EL (cell line): ENCODE measurements around the gene GPRIN2.
"Not testable (repeated sequence)": the region's sequence is repeated elsewhere in the genome, so short reads cannot be mapped to it uniquely, and the experiment has no call there.

ENCODE experiments used
- DNase-seq: peaks from one replicate; pipeline ENCODE4 v3.0.0-alpha.2; 2016

The GPRIN2 gene

DNA sequence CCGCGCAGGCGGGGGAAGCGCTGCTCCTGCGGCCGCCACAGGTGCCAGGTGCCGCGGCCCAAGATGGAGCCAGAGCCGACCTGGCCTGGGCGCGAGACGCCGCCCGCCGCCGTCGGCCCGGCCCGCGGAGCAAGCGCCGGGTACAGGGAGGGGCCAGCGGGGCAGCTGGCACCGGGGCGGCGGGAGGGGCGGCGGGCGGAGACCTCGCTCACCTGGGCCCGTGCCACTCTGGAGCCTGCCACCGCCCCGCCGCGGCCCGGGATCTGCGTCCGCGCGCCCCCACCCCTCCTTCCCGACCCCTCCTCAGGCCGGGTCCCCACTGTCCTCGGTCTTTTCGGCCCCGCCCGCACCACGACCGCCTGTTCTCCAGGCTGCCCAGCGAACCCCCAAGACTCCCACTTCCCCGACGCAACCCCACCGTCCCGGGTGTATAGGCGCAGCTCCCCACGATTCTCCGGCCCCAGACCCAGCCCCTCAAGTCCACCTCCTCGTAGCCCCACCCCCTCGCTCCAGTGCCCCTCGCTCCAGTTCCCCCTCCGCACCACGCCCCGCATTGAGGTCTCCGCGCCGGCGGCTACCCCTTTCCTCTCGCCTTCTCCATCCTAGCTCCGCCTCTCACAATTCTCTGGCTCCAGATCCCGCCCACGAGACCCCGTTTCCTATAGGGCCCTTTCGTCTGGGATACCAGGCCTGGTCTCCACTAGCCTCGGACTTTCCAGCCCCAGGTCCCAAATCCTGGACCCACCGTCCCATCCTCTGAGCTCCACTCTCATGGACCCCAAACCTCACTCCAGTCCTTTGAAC is at the start of gene GPRIN2:
TSS of gene GPRIN2 (minus strand) at position 144 of the 804 bp plus-strand sequence. CDS start 5,922 bp downstream, outside the sequence.
- no peak for DNase-seq

DNA sequence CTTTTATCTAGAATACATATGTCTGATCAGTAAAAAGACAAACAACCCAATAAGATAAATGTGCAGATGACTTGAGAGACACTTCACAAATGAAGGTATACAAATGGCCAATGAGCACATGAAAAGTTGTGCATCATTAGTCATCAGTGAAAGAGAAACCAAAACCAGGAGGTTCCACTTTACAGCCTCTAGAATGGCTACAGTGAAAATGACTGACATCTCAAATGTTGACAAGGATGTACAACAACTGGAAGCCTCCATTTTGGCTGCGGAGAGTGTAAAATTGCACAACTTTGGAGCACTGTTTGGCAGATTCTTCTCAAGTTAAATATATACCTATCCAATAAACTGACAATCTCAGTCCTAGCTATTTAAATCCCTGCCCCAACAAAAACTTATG is 44.1 kb upstream of the GPRIN2 start:
- not testable (repeated sequence) for DNase-seq

DNA sequence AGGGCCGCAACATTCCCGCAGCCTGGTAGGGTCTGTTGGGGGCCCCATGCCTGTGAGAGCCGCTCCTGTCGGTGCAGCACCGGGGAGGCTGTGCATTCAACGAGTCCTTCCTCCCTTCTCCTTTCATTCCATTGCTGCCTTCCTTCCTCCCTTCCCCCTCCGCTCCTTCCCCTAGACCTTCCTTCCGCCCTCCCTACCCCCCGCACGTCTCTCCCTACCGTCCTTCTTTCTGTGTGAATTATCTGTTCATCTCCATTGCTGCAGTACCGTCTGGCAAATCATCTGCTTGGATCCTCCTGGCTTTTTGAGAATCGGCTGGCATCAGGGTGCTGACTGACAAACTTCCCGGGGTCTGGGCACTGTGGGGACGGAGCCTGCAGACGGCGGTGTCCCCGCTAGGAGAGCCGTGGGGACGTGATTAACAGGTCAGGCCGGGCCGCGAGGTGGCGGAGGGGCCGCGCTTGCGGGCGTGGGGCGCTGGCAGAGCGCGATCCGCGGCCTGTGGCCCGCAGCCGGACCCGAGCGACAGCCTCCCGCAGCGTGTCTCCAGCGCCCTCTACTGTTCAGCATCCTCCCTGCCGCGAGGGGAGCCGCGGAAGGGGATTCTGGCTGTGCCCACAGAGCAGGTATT is 41.3 kb upstream of the GPRIN2 start:
- peak; percentile 3 for DNase-seq

DNA sequence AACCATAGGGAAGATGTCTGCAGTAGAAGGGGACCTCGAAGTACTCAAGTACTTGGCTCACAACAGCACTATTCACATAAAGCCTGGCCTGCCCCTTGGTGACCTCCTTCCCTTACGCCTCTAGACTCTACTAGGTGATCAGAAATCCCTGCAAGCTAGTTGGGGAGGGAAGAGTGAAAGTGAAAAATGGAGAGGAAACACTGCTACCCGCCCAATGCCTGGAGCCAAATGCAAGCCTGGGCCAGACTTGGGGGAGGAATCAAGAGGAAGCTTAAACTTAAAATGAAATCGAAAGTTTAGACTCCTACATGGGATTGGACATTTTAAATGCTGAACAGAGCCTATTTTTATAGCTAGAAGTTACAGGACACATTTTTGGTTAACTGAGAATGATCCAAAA is 40.1 kb upstream of the GPRIN2 start:
- not testable (repeated sequence) for DNase-seq

DNA sequence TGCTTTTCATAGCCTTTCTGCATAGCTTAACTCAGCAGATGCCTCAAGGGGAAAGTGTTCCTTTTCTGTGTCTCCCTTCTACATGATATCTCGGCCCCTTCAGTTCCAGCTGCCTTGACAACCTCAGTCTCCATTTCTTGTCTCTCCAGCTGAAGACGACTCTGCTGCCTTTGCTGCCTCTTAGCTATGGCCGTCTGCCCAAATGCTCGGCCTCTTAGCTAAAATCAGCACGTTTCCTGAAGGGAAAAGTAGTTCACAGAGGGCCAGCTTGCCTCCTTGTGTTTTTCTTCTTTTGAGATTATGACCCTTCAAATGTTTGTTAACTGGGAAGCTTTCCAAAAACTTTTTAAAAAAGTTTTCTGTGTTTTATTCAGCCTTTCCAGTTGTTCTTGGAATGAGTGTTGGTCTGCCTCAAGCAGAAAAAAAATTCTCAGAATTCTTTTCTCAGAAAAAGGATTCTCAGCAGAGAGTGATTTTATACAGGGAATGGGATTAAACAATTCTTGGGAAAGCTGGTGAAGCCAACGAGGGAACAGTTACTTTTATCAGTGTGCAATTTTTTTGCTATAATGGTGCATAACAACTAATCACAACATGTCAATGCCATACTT is 38.1 kb upstream of the GPRIN2 start:
- not testable (repeated sequence) for DNase-seq

DNA sequence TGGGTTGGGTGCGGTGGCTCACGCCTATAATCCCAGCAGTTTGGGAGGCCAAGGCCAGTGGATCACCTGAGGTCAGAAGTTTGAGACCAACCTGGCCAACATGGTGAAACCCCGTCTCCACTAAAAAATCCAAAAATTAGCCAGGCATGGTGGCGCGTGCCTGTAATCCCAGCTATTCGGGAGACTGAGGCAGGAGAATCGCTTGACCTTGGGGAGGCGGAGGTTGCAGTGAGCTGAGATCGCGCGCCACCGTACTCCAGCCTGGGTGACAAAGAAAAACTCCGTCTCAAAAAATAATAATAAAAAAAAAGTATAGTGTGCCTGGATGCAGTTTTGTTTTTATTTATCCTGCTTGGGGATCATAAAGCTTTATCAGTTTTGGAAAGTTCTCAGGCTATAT is 36.8 kb upstream of the GPRIN2 start:
- not testable (repeated sequence) for DNase-seq

DNA sequence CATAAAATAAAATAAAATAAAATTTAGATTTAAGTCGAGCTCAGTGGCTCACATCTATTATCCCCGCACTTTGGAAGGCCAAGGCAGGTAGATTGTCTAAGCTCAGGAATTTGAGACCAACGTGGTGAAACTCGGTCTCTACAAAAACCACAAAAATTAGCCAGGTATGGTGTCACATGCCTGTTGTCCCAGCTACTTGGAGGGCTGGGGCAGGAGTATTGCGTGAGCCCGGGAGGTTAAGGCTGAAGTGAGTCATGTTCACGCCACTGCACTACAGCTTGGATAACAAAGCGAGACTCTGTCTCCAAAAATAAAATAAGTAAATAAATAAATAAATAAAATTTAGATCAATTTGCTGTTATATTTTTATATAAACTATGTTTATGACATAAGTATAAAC is 34.6 kb upstream of the GPRIN2 start:
- not testable (repeated sequence) for DNase-seq

DNA sequence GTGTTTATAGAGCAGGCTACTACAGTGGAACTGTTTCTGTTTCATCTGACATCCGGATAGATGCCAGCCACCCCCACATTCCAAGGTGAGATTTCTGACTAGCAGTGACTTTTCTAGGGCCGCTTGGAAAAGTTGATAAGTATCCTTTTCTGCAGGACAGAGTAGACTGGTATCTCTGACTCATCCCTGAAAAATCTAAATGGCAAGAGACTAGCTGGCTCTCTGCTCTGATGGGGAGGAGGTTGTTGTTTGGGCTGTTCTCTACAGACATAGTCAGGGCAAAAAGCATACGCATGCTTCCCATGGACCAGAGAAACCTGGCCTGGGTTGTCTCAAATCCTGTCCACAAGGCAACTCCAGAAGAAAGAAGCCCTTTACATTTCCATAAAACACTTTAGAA is 33.1 kb upstream of the GPRIN2 start:
- DNase-seq = not testable (repeated sequence)

DNA sequence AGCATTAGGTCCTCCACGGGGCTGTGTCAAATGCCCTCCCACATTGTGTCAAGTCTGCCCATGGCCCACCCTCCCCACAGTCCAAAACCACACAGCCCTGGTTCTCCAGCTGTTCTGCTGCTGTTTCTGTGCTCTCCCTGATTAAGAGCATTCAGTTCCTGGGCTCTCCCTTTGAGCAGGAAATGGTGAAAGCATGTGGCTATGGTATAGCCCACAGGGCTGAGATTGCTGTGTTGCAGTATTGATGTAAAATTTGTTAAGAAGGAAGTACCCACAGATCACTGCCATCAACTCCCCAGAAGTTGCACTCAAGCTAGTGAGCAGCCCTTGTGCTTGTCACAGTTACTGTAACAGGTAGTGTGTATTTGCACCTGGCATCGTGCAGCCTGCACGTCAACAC is 31.8 kb upstream of the GPRIN2 start:
- DNase-seq = not testable (repeated sequence)

DNA sequence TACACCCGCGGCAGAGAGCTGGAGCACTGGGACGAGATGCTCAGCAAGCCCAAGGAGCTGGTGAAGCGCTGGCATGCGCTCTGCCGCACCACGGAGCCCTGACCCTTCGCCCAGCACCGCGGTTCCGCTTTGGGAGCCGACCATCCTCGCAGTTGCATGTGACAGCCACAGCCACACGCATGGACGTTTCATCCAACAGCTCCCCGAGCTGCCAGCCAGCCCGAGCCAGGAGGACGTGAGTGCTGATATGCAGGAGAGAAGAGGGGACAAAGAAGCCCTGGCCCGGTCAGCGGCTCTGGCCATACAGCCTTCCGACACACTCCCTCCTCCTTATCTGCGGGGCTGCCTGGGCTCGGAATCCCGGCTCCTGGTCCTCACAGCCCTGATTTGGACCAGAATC is 31.1 kb upstream of the GPRIN2 start:
- DNase-seq = not testable (repeated sequence)

DNA sequence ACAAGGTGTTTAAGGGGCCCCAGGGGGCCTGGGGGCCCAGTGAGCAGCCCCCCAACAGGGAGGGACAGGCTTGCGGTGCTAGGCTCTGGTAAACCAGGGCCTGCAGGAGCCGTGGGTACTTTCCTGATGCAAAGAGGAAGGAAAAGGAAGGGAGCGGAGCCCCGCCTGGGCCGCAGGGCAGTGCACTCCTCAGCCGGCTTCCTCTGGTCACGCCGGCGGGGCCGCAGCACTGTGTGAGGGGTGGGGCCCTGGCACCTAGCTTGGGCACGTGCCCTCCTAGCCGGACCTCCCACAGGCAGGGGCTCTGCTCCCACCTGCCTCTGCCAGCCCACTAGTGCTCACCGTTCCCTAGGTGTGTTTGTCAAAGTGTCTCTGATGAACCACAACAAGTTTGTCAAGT is 28.8 kb upstream of the GPRIN2 start:
- not testable (repeated sequence) for DNase-seq

DNA sequence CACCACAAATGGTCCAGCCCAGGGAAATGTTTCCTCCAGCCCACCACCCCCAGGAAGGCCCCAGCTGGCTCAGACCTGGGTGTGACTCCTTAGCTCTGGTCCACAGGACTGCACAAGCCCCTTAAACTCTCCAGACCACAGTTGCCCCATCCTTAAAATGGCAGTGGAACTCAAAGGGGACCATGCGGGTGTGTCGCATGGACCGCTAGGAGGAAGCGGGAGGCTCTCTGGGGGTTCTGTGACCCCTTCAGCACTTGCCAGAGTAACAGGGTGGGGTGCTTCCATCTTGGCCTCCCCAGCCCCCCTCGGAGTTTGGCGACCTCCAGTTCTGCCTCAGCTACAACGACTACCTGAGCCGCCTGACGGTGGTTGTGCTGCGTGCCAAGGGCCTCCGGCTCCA is 27.7 kb upstream of the GPRIN2 start:
- not testable (repeated sequence) for DNase-seq

DNA sequence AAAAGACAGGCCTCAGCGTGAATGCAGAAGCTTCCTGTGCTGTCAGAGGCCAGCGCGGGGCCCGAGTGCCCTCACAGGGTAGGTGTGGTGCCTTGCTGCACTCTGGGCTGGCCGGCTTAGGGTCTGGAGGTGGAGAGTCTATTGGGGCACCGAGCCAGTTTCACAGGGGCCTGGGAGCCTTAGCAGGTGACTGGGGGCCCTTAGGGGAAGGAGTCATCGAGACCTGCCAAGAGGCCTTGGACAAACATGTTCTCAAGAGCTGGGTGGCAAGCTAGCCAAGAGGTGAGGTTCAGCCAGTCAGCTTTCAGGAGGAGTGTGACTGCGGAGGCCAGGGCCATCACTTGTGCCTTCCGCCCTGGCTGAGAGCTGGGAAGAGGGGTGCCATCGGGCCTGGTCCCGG is 26.1 kb upstream of the GPRIN2 start:
- DNase-seq = not testable (repeated sequence)

DNA sequence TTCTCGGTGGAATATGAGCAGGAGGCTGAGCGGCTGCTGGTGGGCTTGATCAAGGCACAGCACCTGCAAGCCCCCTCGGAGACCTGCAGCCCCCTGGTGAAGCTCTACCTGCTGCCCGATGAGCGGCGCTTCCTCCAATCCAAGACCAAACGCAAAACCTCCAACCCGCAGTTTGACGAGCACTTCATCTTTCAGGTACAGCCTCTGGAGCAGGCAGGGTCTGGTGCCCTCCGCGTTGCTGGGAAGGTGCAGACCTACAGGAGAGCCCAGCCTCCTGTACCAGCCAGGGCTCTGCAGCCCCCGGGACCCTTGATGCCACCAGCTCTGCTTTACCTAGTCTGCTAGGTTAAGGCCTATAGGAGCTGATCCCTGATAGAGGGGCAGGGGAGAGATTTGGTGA is 25.5 kb upstream of the GPRIN2 start:
- not testable (repeated sequence) for DNase-seq

DNA sequence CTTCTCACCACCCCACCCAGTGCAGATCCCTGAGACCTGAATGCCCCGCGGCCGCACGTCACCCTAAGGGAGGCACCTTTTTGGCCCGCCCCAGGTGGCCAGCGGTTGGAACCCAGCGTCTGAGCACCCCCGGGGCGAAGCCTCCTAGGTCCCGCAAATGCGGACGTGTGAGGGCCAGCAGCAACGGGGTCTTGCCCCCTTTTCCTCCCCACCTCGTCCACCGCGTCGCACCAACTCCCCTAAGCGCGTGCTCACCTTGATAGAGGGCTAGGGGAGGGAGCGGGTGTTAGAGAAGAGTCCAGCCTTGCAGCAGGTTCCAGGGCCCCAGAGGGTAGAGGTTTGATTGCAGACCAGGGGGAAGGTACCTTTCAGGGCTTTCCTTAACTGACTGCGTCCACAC is 22.9 kb upstream of the GPRIN2 start:
- DNase-seq = not testable (repeated sequence)

DNA sequence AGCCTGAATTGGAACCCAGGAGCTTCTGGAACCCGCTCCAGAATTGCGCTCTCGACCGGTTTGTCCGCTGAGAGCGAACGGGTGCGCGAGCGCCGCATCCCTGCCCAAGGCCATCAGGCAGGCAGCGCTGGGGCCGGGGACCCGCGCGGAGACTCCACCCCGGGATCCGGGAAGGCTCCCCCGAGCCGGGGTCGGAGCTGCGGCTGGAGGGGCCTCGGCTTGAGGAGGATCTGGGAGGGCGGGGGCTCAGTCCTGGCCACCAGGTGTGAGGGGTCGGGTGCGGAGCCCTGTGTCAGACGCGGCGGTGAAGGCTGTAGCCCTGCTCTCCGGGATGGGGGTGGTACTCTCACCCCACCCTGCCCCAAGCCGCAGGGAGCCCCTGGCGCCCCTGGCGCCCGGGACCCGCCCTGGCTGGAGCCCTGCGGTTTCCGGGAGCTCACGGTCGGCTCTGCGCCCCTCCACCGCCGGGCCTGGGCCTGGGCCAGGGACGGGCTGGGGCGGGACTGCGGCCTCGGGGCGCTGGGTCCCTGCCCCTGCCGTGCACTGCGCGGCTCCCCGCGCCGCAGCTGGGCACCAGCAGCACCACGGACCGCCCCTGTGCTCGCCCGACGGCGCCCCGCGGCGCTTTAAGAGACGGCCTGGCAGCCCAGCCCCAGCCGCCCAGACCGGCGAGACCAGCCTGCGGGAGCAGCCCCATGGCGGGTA is 22.2 kb upstream of the GPRIN2 start, which contains the start of gene SYT15:
TSS of gene SYT15 (plus strand) at position 655 of the 705 bp plus-strand sequence. CDS start at position 696, 41 bp downstream.
- not testable (repeated sequence) for DNase-seq

DNA sequence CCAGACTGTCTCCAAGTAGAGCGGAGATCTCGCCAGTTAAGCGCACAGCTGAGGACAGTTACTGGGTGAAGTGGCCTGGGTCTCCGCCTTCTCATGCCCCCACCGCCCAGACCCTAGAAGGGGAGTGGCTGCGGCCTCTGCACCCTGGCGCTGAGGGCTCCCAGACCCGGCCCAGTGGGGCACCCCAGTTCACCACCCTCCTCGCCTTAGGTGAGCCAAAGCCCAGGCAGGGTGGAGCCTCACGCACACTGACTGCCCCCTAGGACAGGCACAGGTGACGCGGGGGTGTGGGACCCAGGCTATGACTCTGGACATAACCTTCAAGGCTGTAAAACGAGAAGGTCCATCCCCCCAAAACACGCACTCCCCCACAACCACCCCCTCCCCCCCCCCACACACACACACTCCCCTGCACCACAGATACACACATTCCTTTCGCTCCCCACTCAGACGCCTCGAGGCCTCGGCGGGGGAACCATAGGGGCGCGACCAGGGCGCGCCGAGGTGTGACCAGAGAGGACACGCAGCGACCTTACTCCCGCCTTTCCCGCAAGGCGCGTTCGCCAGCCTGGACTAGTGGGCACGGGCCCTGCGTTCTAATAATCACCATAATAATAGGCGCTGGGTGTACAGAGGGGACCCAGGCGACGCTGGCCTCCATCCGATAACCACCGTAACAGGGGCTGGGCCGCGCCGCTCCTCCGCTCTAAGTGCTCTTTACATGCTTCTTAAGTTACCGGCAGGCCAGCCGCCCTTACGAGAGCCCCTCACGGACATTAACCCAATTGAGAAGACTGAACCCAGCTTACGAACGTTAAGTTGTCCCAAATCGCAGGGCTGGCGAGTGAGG is 21.4 kb upstream of the GPRIN2 start:
- not testable (repeated sequence) for DNase-seq

DNA sequence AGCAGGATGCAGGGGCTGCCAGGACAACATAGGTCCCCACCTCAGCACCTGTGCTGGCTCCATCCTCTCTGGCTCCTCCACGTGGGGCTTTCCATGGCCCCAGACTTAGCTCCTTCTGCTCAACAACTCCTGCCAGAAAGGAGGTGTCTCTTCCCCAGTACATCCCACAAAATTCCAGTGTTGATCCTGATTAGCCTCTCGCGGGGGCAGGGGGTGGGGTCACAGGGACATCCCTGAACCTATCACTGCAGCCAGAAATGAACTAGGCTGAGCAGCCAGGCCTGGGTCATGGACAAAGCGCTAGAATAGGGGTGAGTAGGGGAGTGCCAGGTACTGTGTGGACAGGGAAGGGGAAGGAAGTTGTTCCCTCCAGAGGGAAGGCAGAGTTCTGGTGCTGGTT is 17.4 kb upstream of the GPRIN2 start:
- not testable (repeated sequence) for DNase-seq

DNA sequence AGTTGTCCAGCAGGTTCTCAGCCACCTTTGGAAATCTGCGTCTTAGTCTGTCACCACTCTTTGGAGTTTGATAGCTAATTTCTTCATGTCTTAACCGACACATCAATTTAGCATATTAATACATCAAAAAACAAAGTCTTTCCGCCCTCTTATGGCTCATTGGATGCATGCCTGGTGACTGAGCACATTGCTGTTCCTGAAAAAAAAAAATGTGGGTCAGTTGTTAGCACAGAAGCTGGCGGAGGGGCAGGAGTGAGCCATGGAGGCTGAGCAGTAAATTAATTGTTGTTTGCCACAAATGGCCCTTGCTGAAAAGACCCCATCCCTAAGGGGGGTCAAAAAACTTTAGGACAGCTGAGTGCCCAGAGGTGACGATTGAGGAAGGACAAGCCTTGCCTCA is 16.9 kb upstream of the GPRIN2 start:
- DNase-seq = peak; percentile 42

DNA sequence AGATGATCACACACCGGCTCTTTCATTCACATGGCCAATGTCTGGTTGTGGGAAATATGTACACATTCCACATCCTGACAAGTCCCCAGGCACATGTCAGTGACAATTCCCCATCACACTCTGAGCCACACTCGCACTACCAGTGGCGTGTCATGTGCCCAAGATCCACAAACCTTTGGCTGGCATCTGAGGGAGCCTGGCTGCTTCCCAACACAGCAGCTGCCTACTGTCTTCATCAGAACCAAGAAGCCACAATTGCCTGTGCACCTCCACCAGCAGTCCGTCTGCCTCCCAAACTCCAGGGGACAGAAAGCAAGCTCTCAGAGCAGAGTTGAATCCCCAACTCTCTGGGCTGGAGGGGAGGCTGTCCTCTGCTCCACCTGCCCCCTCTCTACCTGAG is 16.3 kb upstream of the GPRIN2 start:
- DNase-seq = not testable (repeated sequence)

DNA sequence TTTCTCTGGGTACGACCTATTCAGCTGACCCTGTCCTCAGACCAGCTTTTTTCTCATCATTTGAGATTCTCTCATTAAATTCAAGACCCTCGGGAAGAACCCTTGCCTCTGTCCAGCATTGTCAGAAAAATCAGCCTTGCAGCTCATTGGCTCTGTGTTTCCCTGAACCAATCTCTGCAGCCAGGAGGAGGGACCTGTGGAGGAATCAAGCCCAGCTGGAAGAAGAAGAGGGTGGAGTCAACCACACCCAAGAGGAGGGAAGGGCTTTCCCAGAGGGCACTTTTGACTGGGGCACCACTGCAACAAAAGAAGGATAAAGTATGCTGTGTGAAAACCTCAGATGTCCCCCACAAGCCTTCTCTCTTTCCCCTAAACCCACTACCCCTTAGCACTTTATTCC is 14.2 kb upstream of the GPRIN2 start:
- DNase-seq = not testable (repeated sequence)

DNA sequence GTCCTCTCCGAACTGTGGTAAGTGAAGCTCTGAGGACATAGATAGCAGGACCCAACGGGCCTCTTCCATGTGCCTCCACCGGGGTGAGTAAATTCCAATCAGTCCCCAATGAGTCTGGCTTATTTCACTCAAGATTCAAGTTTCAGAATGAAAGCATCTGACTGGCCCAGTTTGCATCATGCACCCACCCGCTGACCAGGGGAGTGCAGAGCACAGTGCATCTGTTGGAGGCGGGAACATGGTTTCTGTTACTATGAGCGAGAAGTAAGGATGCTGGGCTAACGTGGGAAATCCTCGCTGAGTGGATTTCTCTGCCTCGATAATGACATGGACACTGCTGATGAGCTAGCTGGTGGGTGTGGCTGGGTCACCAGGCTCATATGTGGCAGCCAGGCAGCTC is 10.7 kb upstream of the GPRIN2 start:
- DNase-seq = not testable (repeated sequence)
